NOMO-1 (cell line): Measurements from ENCODE around the gene AP3D1.

Experiments used
- DNase-seq, 2 experiments: peaks; one replicate each; lab custom pipeline; 2025; ENCODE audit not compliant: unreplicated experiment in 2 of 2; lab: John Stamatoyannopoulos, UW

The AP3D1 gene

DNA sequence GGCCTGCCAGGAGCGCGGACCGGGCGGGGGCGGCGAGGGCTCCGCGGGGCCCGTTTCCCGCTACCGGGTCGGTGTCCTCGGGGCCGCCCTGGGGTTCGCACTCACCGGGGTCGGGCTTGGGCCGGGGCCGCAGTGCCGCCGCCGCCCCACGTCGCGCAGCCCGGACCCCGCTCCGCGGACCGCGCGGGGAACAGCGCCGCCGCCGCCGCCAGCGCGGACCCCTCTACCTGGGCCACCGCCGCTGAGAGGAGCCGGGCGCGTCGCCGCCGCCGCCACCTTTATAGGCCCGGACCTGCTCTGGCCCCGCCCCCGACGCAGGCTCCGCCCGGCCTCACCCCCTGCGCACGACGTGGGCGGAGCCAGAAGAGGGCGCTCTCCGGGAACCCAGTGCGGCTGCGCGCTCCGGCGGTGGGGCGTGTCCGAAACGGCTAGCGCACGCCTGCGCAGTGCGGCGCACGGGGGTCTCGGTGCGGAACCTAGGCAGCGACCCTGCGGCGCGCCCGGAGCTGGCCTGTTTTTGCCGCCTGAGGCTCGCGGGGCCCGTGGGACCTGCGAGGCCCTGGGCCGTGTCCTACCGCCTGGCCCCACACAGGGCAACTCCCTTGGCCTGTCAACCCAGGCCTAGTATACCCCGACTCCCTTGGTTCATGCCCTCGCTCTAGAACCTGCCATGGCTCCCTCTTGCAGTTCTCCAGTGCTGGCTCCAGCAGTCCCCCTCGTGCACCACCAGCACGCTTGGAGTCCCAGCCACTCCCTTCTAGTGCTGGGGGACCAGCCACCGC, 100.2 kb downstream of the AP3D1 start, which contains the start of gene MKNK2:
Gene MKNK2 (minus strand): TSS at position 254 of the 782 bp plus-strand sequence. CDS start 393 bp downstream, outside the sequence.
- DNase-seq, result peak; percentile 66 to 87
